Body of pancreas (tissue), 4 donors: ENCODE results near the gene SURF4. TPM values are rescaled to one million over a fixed set of nuclear protein-coding genes. Genes with fewer than 3 reads are reported as not detected.

ENCODE experiments used
- ATAC-seq: fragments of 150-250 bp; one replicate; pipeline ENCODE4 v1.9.1; 2016
- DNase-seq, 4 donors: peaks; one replicate each; pipeline ENCODE4 v3.0.0-alpha.2; 2019
- H3K27ac ChIP-seq, 4 donors: fragments of 200-600 bp; sonication (generic); 1 replicate in 3 of 4; 2 replicates in 1 of 4; pipeline versions ENCODE4 v1.5.1 to v1.6.1; 2016 to 2019; ENCODE audit warnings: mild to moderate bottlenecking in 1 of 4, mixed read lengths in 1 of 4, moderate library complexity in 1 of 4
- H3K27me3 ChIP-seq, 2 donors: fragments of 200-600 bp; sonication (generic); one replicate each; pipeline ENCODE4 v1.6.0; 2016; ENCODE audit warnings: mild to moderate bottlenecking in 1 of 2
- H3K36me3 ChIP-seq, 2 donors: fragments of 200-600 bp; sonication (generic); replicated peaks in 1 of 2; 2 replicates each; pipeline ENCODE4 v1.5.1; 2016; ENCODE audit warnings: low read depth in 2 of 2; ENCODE audit not compliant: insufficient read depth in 1 of 2
- H3K4me1 ChIP-seq: fragments of 200-600 bp; sonication (generic); one replicate; pipeline ENCODE4 v1.6.0; 2016
- H3K4me3 ChIP-seq, 2 donors: fragments of 200-600 bp; sonication (generic); 1 replicate in 1 of 2; 2 replicates in 1 of 2; pipeline ENCODE4 v1.5.1; 2016 to 2019
- H3K9me3 ChIP-seq, 3 donors: fragments of 200-600 bp; sonication (generic); 1 replicate in 2 of 3; 2 replicates in 1 of 3; pipeline ENCODE4 v1.5.1; 2016
- CTCF ChIP-seq, 7 experiments: fragments of 450-650 bp in 4 of 7; fragments of 200-600 bp in 3 of 7; sonication (generic) in 3 of 7; IDR thresholded peaks; one replicate each; pipeline ENCODE4 v1.5.1; 2016 to 2019; ENCODE audit warnings: antibody characterized with exemption in 7 of 7
- POLR2A ChIP-seq, 3 donors: fragments of 450-650 bp; IDR thresholded peaks; one replicate each; pipeline ENCODE4 v1.6.1; 2016; ENCODE audit warnings: antibody characterized with exemption in 3 of 3, mild to moderate bottlenecking in 2 of 3
- WGBS, 2 donors: methylation state at CpG; one replicate each; pipeline ENCODE4 v1.1.5; 2017; 5-methylcytosine and 5-hydroxymethylcytosine counted together
- intact Hi-C: fragments of 100-400 bp; cut with DNase I; formaldehyde crosslinking; loops from one replicate; pipeline ENCODE4 v1.15.1; 2023
- total RNA-seq, 2 donors: library from RNA; depleted of rRNA; stranded (reverse); fragments of >200 nt; gene quantifications; one replicate each; pipeline ENCODE4 v1.1.0, GENCODE V29; 2016

SURF4 gene
- total RNA-seq, 2 donors from 2014 or later, result 93.9 to 109 TPM

- peaks cover 49% of the 10 kb centered on the region for H3K4me1 ChIP-seq
- no peak overlapping the region for H3K27ac ChIP-seq
- 76 to 79% methylated on average over 3 to 14 of the region's 14 CpGs for WGBS, 2 donors
- TF ChIP-seq CTCF (IDR thresholded peaks at IDR 0.05), result no peak
- no peak for TF ChIP-seq POLR2A (IDR thresholded peaks at IDR 0.05)
- DNase-seq, result no peak
- H3K27me3 ChIP-seq, result no peaks in the 10 kb centered on the region
- H3K9me3 ChIP-seq, result no peaks in the 10 kb centered on the region
- no peak for ATAC-seq
- intact Hi-C loops, result no loop called here
- no peak overlapping the region for H3K4me3 ChIP-seq
- peaks cover 0 to 8% of the 10 kb centered on the region in 2 donors for H3K36me3 ChIP-seq
Observed at GRCh38 chr9:133357656-133358055, 18.2 kb downstream of the SURF4 start.

GRCh38 chr9:133356391-133357091, 19.3 kb downstream of the SURF4 start, which contains the start of the genes SURF1 and SURF2:
SURF1 (minus strand) TSS chr9:133356487; CDS start chr9:133356453, 34 bp downstream.
SURF2 (plus strand) TSS chr9:133356550; CDS start chr9:133356593, 43 bp downstream.
- Histone ChIP-seq H3K4me3 (peak within 1 kb of the TSS; percentile 66 to 80), H3K27me3 (no peaks in the 10 kb centered on the region), H3K27ac (peak within 1 kb of the TSS; percentile 20 to 83 (median 66)), H3K36me3 (peaks cover 0 to 9% of the 10 kb centered on the region in 2 donors), H3K4me1 (peaks cover 49% of the 10 kb centered on the region), H3K9me3 (no peaks in the 10 kb centered on the region)
- intact Hi-C loops, result no loop called here
- TF ChIP-seq POLR2A (IDR thresholded peaks at IDR 0.05) (peak in 2 of 3 donors; percentile 49 to 65), CTCF (IDR thresholded peaks at IDR 0.05) (peak in 3 of 7 experiments; percentile 10 to 23 (median 17))
- 0% methylated on average over 5 to 73 of the region's 78 CpGs for WGBS, 2 donors
- peak; percentile 90 to 93 (median 90) for DNase-seq
- peak; percentile 92 for ATAC-seq

- intact Hi-C loops, result no loop called here
- Histone ChIP-seq H3K4me3 (peak overlapping the region; percentile 43 to 80), H3K27ac (peak overlapping the region; percentile 20 to 83 (median 66)), H3K9me3 (no peaks in the 10 kb centered on the region), H3K36me3 (peaks cover 0 to 13% of the 10 kb centered on the region in 2 donors), H3K4me1 (peaks cover 49% of the 10 kb centered on the region), H3K27me3 (no peaks in the 10 kb centered on the region)
- ATAC-seq (peak; percentile 13), DNase-seq (no peak)
- WGBS, 2 donors, result 0% methylated on average over 4 to 27 of the region's 31 CpGs
- TF ChIP-seq CTCF (IDR thresholded peaks at IDR 0.05), result no peak
- no peak for TF ChIP-seq POLR2A (IDR thresholded peaks at IDR 0.05)
Observed at GRCh38 chr9:133355881-133356357, 19.9 kb downstream of the SURF4 start.

- H3K4me1 ChIP-seq, result peaks cover 52% of the 10 kb centered on the region
- ATAC-seq (no peak), DNase-seq (no peak)
- WGBS, 2 donors, result 45 to 53% methylated on average over 3 to 7 of the region's 7 CpGs
- intact Hi-C loops, result no loop called here
- H3K9me3 ChIP-seq, result no peaks in the 10 kb centered on the region
- H3K27ac ChIP-seq, result no peak overlapping the region
- no peak for TF ChIP-seq POLR2A (IDR thresholded peaks at IDR 0.05)
- no peak for TF ChIP-seq CTCF (IDR thresholded peaks at IDR 0.05)
- H3K36me3 ChIP-seq, result peaks cover 5 to 23% of the 10 kb centered on the region in 2 donors
- H3K4me3 ChIP-seq, result no peak overlapping the region
- H3K27me3 ChIP-seq, result no peaks in the 10 kb centered on the region
Observed at GRCh38 chr9:133354766-133355165, 21.1 kb downstream of the SURF4 start.
